ENCODE results near the gene CERS1. TPM values are rescaled to one million over a fixed set of nuclear protein-coding genes. Genes with fewer than 3 reads are reported as not detected.

The CERS1 gene
- total and polyA plus RNA-seq, 10 of the 15 experiments (the other 5 are each of a cell fraction or from before 2014, with no cell fraction given) = 0.19 TPM; not detected in 9

- intact Hi-C loops (cut with micrococcal nuclease; ENCODE audit: unreplicated experiment) (no loop called here), in situ Hi-C loops (cut with MboI) (loop anchor here (25.0 kb wide), 1 partner anchor 389 kb away; no protein-coding TSS in a partner anchor)
- peaks cover 22% of the 10 kb centered on the region for H3K79me2 ChIP-seq (ENCODE audit: control insufficient read depth, insufficient read depth, low read length)
- SMC1A ChIA-PET (ENCODE audit: uncharacterized antibody, unreplicated experiment) = no interaction called here
- CTCF ChIA-PET = interaction anchor here (1.5 kb wide), 1 partner anchor 14 kb away, joined by 4 read pairs; no protein-coding TSS in a partner anchor
- DNase-seq (ENCODE audit: low read depth, low spot score) = no peak
- H3K9ac ChIP-seq (ENCODE audit: control insufficient read depth, insufficient read depth, low read length) = no peak overlapping the region
- no peak overlapping the region for H3K4me2 ChIP-seq (ENCODE audit: control insufficient read depth, insufficient read depth)
- RAD21 ChIA-PET (ENCODE audit: unreplicated experiment) = interaction anchor here (1.6 kb wide), 1 partner anchor 19 kb away, joined by 4 read pairs; no protein-coding TSS in a partner anchor
- FAIRE-seq = no peak
- no peak overlapping the region for H2AFZ ChIP-seq (ENCODE audit: control insufficient read depth, low read depth, low read length)
- H3K36me3 ChIP-seq (ENCODE audit: control insufficient read depth in 2 of 2, insufficient read depth in 2 of 2, low read length in 1 of 2) = peaks cover 19 to 69% of the 10 kb centered on the region in 2 experiments
- no peak overlapping the region for H3K4me3 ChIP-seq
- H3K27me3 ChIP-seq (replicated peaks in 1 of 2; ENCODE audit: control insufficient read depth in 2 of 2, insufficient read depth in 2 of 2, low read length in 1 of 2) = no peaks in the 10 kb centered on the region
- BruUV-seq (replicated peaks) = no TSS peak
- WGBS (ENCODE audit: insufficient coverage, insufficient replicate concordance, low lambda C conversion rate, missing lambda C conversion rate) = 98% methylated on average over 31 of the region's 31 CpGs
- peaks cover 32% of the 10 kb centered on the region for H3K4me1 ChIP-seq (ENCODE audit: control insufficient read depth, insufficient read depth, low read length)
- no peak for ATAC-seq
- H3K27ac ChIP-seq (ENCODE audit: control insufficient read depth, insufficient read depth) = no peak overlapping the region
- H3K9me3 ChIP-seq (replicated peaks; ENCODE audit: control insufficient read depth, insufficient read depth, low read length) = no peaks in the 10 kb centered on the region
- TF ChIP-seq EP300 (IDR thresholded peaks at IDR 0.05; ENCODE audit: borderline replicate concordance in 1 of 2, control insufficient read depth in 1 of 2, low read depth in 2 of 2, low read length in 2 of 2) = no peak
- TF ChIP-seq NBN (IDR thresholded peaks at IDR 0.05) = no peak
- no peak for TF ChIP-seq KAT2A (conservative IDR thresholded peaks at IDR 0.05; ENCODE audit: control insufficient read depth, low read depth, low read length)
- TF ChIP-seq POLR2AphosphoS5 (IDR thresholded peaks at IDR 0.05; ENCODE audit: low read length) = no peak
- TF ChIP-seq SUZ12 (IDR thresholded peaks at IDR 0.05; ENCODE audit: unreplicated experiment) = no peak
- TF ChIP-seq, protein P1, sequence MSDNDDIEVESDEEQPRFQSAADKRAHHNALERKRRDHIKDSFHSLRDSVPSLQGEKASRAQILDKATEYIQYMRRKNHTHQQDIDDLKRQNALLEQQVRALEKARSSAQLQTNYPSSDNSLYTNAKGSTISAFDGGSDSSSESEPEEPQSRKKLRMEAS (IDR thresholded peaks at IDR 0.05; ENCODE audit: low read depth, low read length) = no peak
- no peak for TF ChIP-seq ZNF274 (IDR thresholded peaks at IDR 0.05; ENCODE audit: insufficient read depth, insufficient read length)
- TF ChIP-seq POLR2A (IDR thresholded peaks at IDR 0.05; ENCODE audit: low read depth, low read length) = peak; percentile 40; the same call in 1 of the 2 replicates
- POLR2A ChIA-PET = interaction anchor here (1.2 kb wide), 1 partner anchor 10 kb away, joined by 4 read pairs; no protein-coding TSS in a partner anchor
- peaks cover 6% of the 10 kb centered on the region; the same call in 1 of the 2 replicates for H4K20me1 ChIP-seq (ENCODE audit: control insufficient read depth, insufficient read depth)
Measured at GRCh38 chr19:18851673-18852325, 44.2 kb downstream of the CERS1 start.
